H1 (cell line): ENCODE data around the gene GZF1. TPM values are rescaled to one million over a fixed set of nuclear protein-coding genes. Genes with fewer than 3 reads are reported as not detected.

Experiments
- E2F6 ChIP-seq: IDR thresholded peaks from 2 replicates; pipeline ENCODE4 v1.6.1; 2012; ENCODE audit warnings: inconsistent platforms
- TBP ChIP-seq: IDR thresholded peaks from 2 replicates; pipeline ENCODE4 v1.6.1; 2011; ENCODE audit warnings: low read depth, low read length, improper control_type of control experiment
- polyA plus RNA-seq, 7 experiments: library from polyadenylated mRNA; depleted of rRNA in 3 of 7; stranded (reverse) in 5 of 7; unstranded in 2 of 7; fragments of >200 nt in 5 of 7; fragments of 200-250 nt in 2 of 7; gene quantifications; 1 replicate in 5 of 7; 2 replicates in 1 of 7; 4 replicates in 1 of 7; pipeline versions ENCODE4 v1.2.1 to v1.2.3, GENCODE V29; 2011 to 2013; ENCODE audit warnings: missing spikeins in 2 of 7, mixed read lengths in 2 of 7
- total RNA-seq: library from RNA; stranded (reverse); fragmentation: NEBNext Ultra II Directional; extraction: Animal tissue kit (Norgen Biotek cat#: 25700); gene quantifications from 2 replicates; pipeline ENCODE4 v1.2.1, GENCODE V29; 2021

Gene GZF1
- total and polyA plus RNA-seq, 2 of the 8 experiments (the other 6 are each of a cell fraction or from before 2014, with no cell fraction given) = 8.2 to 11.9 TPM

GRCh38 chr20:23379772-23380171 lies 17.8 kb downstream of the GZF1 start (continued):
- no peak for TF ChIP-seq E2F6
- TF ChIP-seq TBP = no peak
